B cell (primary cell): ENCODE results near the gene PTF1A. TPM values are rescaled to one million over a fixed set of nuclear protein-coding genes. Genes with fewer than 3 reads are reported as not detected.
A peak's percentile ranks its signal among the peaks of the same experiment; 100 is the strongest.

Source experiments
- ATAC-seq: fragments of 200-7000 bp; cut with Tn5 transposase; one replicate; pipeline ENCODE4 v1.10.0; 2021; ENCODE audit warnings: low read depth, mild to moderate bottlenecking, moderate number of reproducible peaks, moderate library complexity
- CTCF ChIA-PET: fragments of 350-600 bp; sonication (Branson Sonifier 250); formaldehyde crosslinking; loops from one replicate; lab custom pipeline; 2021; ENCODE audit warnings: antibody characterized with exemption, inconsistent platforms; lab: Charles Lee
- POLR2A ChIA-PET: fragments of 350-600 bp; sonication (Branson Sonifier 250); formaldehyde crosslinking; loops from one replicate; lab custom pipeline; 2021; ENCODE audit warnings: antibody characterized with exemption; lab: Charles Lee
- DNase-seq: peaks from one replicate; pipeline ENCODE4 v3.0.0; 2013
- H2AFZ ChIP-seq: 2 replicates; pipeline ENCODE4 v1.6.1; 2012; ENCODE audit warnings: mild to moderate bottlenecking, low read depth, low read length; ENCODE audit not compliant: insufficient read depth, poor library complexity, severe bottlenecking
- H3K27ac ChIP-seq, 2 donors: 1 replicate in 1 of 2; 2 replicates in 1 of 2; pipeline ENCODE4 v1.5.1; 2012 to 2013; ENCODE audit warnings: low read length in 2 of 2, mild to moderate bottlenecking in 2 of 2, moderate library complexity in 1 of 2
- H3K27me3 ChIP-seq, 4 experiments: fragments of 200-600 bp in 1 of 4; sonication (generic) in 1 of 4; replicated peaks in 1 of 4; 1 replicate in 2 of 4; 2 replicates in 2 of 4; pipeline versions ENCODE4 v1.6.1 to v1.7.0; 2013 to 2016; ENCODE audit warnings: low read length in 3 of 4, mild to moderate bottlenecking in 2 of 4, mixed read lengths in 1 of 4, moderate library complexity in 1 of 4; ENCODE audit not compliant: insufficient read depth in 4 of 4, control insufficient read depth in 3 of 4; ENCODE audit errors: control extremely low read depth in 1 of 4
- H3K36me3 ChIP-seq, 2 experiments: replicated peaks in 1 of 2; 1 replicate in 1 of 2; 2 replicates in 1 of 2; pipeline versions ENCODE4 v1.6.1 to v1.7.1; 2013; ENCODE audit warnings: low read length in 1 of 2; ENCODE audit not compliant: insufficient read depth in 2 of 2, control insufficient read depth in 1 of 2; ENCODE audit errors: control extremely low read depth in 1 of 2, extremely low read depth in 1 of 2
- H3K4me1 ChIP-seq, 2 donors: fragments of 200-600 bp in 1 of 2; sonication (generic) in 1 of 2; 1 replicate in 1 of 2; 2 replicates in 1 of 2; pipeline versions ENCODE4 v1.5.1 to v1.6.1; 2013 to 2017; ENCODE audit warnings: low read length in 2 of 2; ENCODE audit not compliant: control insufficient read depth in 2 of 2, insufficient read depth in 2 of 2
- H3K4me2 ChIP-seq: replicated peaks from 2 replicates; pipeline ENCODE3; 2012; ENCODE audit warnings: mild to moderate bottlenecking, low read depth, low read length; ENCODE audit not compliant: poor library complexity, severe bottlenecking
- H3K4me3 ChIP-seq, 5 experiments: fragments of 200-600 bp in 1 of 5; sonication (generic) in 1 of 5; 1 replicate in 3 of 5; 2 replicates in 2 of 5; pipeline versions ENCODE4 v1.5.1 to v1.7.0; 2011 to 2016; ENCODE audit warnings: low read length in 4 of 5, mild to moderate bottlenecking in 4 of 5, low read depth in 2 of 5, control low read depth in 1 of 5, moderate library complexity in 1 of 5; ENCODE audit not compliant: insufficient read depth in 1 of 5; ENCODE audit errors: control extremely low read depth in 1 of 5, extremely low read depth in 1 of 5
- H3K79me2 ChIP-seq: fragments of 200-600 bp; sonication (generic); one replicate; pipeline ENCODE4 v1.6.0; 2016; ENCODE audit warnings: low read length; ENCODE audit not compliant: control insufficient read depth, insufficient read depth
- H3K9ac ChIP-seq: fragments of 200-600 bp; sonication (generic); 2 replicates; pipeline ENCODE4 v1.6.1; 2017; ENCODE audit warnings: mild to moderate bottlenecking, low read length, moderate library complexity
- H3K9me3 ChIP-seq, 3 donors: one replicate each; pipeline versions ENCODE4 v1.6.1 to v1.7.1; 2013; ENCODE audit warnings: low read length in 2 of 3; ENCODE audit not compliant: control insufficient read depth in 2 of 3, insufficient read depth in 1 of 3; ENCODE audit errors: control extremely low read depth in 1 of 3
- H4K20me1 ChIP-seq: 2 replicates; pipeline ENCODE4 v1.6.0; 2012; ENCODE audit warnings: mild to moderate bottlenecking, low read length; ENCODE audit not compliant: insufficient read depth, control insufficient read depth, poor library complexity, severe bottlenecking
- H3K27ac Mint-ChIP-seq: one replicate; pipeline ENCODE4 v1.8.0; 2021; ENCODE audit warnings: mixed read lengths
- H3K27me3 Mint-ChIP-seq: one replicate; pipeline ENCODE4 v1.8.0; 2021; ENCODE audit warnings: mixed read lengths
- H3K4me1 Mint-ChIP-seq: one replicate; pipeline ENCODE4 v1.8.0; 2021; ENCODE audit warnings: mixed read lengths
- H3K4me3 Mint-ChIP-seq: one replicate; pipeline ENCODE4 v1.8.0; 2021; ENCODE audit warnings: mixed read lengths
- H3K9me3 Mint-ChIP-seq: one replicate; pipeline ENCODE4 v1.8.0; 2022; ENCODE audit warnings: mixed read lengths; ENCODE audit not compliant: insufficient read depth
- CTCF ChIP-seq: fragments of 200-600 bp; IDR thresholded peaks from one replicate; pipeline ENCODE4 v1.8.0; 2022; ENCODE audit warnings: antibody characterized with exemption, mild to moderate bottlenecking
- EZH2 ChIP-seq: IDR thresholded peaks from 2 replicates; pipeline ENCODE4 v1.6.1; 2012; ENCODE audit warnings: borderline replicate concordance, low read depth, mild to moderate bottlenecking, moderate library complexity, low read length; ENCODE audit not compliant: insufficient read depth, poor library complexity, severe bottlenecking
- WGBS: methylation state at CpG from one replicate; pipeline ENCODE4 v1.1.5; 2013; ENCODE audit warnings: missing lambda C conversion rate; ENCODE audit not compliant: insufficient coverage; 5-methylcytosine and 5-hydroxymethylcytosine counted together
- intact Hi-C: fragments of 100-400 bp; cut with micrococcal nuclease; formaldehyde crosslinking; loops from one replicate; pipeline ENCODE4 v1.10.0; 2022
- polyA plus RNA-seq: library from polyadenylated mRNA; depleted of rRNA; stranded (reverse); fragments of >200 nt; gene quantifications from 2 replicates; pipeline ENCODE4 v1.2.3, GENCODE V29; 2012
- total RNA-seq, 2 donors: library from RNA; stranded (reverse); fragments of 120-200 nt in 1 of 2; gene quantifications; 1 replicate in 1 of 2; 2 replicates in 1 of 2; pipeline versions ENCODE4 v1.2.3 to v1.2.4, GENCODE V29; 2013 to 2022

PTF1A gene
- total and polyA plus RNA-seq, 2 donors (not counting 1 experiment from before 2014, with no cell fraction given), result not detected

DNA sequence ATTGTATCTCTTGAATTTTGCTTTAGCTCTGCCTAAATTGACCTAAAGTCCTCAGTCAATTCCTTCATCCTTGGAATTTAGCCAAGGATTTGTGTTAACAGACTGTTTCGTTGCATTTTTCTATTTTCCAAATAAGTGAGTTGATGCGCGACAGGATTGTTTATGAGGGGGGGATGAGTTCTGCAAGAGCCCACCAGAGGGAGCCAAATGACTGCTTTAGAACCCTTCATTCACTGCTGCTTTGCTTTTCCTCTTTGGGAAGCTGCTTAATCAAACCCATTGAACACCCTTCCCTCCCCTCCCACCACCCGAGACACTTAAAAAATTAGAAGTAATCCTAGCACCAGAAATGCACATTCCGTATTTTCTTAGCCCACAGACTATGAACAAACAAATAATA is 33.7 kb upstream of the PTF1A start:
- CTCF ChIA-PET, result interaction anchor here (0.6 to 3.8 kb wide), 23 partner anchors 10 to 1399 kb away, joined by 3 to 23 read pairs (median 4); no protein-coding TSS in a partner anchor
- Histone ChIP-seq H3K4me2 (peak overlapping the region; percentile 6), H3K9me3 (peaks cover 0 to 1% (median 0%) of the 10 kb centered on the region in 3 donors), H3K36me3 (no peaks in the 10 kb centered on the region), H2AFZ (no peak overlapping the region), H4K20me1 (no peaks in the 10 kb centered on the region), H3K79me2 (no peaks in the 10 kb centered on the region), H3K27me3 (peaks cover 0 to 9% (median 0%) of the 10 kb centered on the region in 4 experiments), H3K4me1 (no peaks in the 10 kb centered on the region), H3K9ac (no peak overlapping the region), H3K4me3 (no peak overlapping the region), H3K27ac (no peak overlapping the region)
- Mint-ChIP-seq H3K27ac (no peak overlapping the region), H3K9me3 (no peaks in the 10 kb centered on the region), H3K27me3 (peaks cover 42% of the 10 kb centered on the region), H3K4me3 (no peak overlapping the region), H3K4me1 (peaks cover 8% of the 10 kb centered on the region)
- peak; percentile 86 for TF ChIP-seq CTCF
- TF ChIP-seq EZH2, result no peak
- intact Hi-C loops, result loop anchor here (1.0 kb wide), 2 partner anchors 156 to 372 kb away; no protein-coding TSS in a partner anchor
- WGBS, result no CpG with 5 or more reads among the region's 5 CpGs
- peak; percentile 61 for ATAC-seq
- DNase-seq, result peak; percentile 59
- POLR2A ChIA-PET, result no interaction called here

GRCh38 chr10:23171232-23171876 is 20.8 kb upstream of the PTF1A start:
- no peak for ATAC-seq
- Mint-ChIP-seq H3K27me3 (peaks cover 50% of the 10 kb centered on the region), H3K4me1 (peaks cover 3% of the 10 kb centered on the region), H3K27ac (no peak overlapping the region), H3K4me3 (no peak overlapping the region), H3K9me3 (no peaks in the 10 kb centered on the region)
- TF ChIP-seq EZH2 (no peak), CTCF (no peak)
- Histone ChIP-seq H3K4me2 (no peak overlapping the region), H2AFZ (no peak overlapping the region), H3K79me2 (no peaks in the 10 kb centered on the region), H3K36me3 (no peaks in the 10 kb centered on the region), H3K9ac (no peak overlapping the region), H3K4me1 (peaks cover 0 to 5% of the 10 kb centered on the region in 2 donors), H4K20me1 (no peaks in the 10 kb centered on the region), H3K9me3 (peaks cover 0 to 4% (median 0%) of the 10 kb centered on the region in 3 donors), H3K27me3 (peaks cover 0 to 31% (median 14%) of the 10 kb centered on the region in 4 experiments), H3K27ac (no peak overlapping the region), H3K4me3 (no peak overlapping the region)
- intact Hi-C loops, result no loop called here
- DNase-seq, result no peak
- ChIA-PET CTCF (interaction anchor here (1.3 kb wide), 1 partner anchor 10 kb away, joined by 4 read pairs; no protein-coding TSS in a partner anchor), POLR2A (no interaction called here)
- 10% methylated on average over 8 of the region's 26 CpGs for WGBS
